ENCODE measurements around the gene SNORC. TPM values are rescaled to one million over a fixed set of nuclear protein-coding genes. Genes with fewer than 3 reads are reported as not detected.

Gene SNORC
- polyA plus RNA-seq, 1 donor from 2014 or later, result 0.68 TPM

DNA sequence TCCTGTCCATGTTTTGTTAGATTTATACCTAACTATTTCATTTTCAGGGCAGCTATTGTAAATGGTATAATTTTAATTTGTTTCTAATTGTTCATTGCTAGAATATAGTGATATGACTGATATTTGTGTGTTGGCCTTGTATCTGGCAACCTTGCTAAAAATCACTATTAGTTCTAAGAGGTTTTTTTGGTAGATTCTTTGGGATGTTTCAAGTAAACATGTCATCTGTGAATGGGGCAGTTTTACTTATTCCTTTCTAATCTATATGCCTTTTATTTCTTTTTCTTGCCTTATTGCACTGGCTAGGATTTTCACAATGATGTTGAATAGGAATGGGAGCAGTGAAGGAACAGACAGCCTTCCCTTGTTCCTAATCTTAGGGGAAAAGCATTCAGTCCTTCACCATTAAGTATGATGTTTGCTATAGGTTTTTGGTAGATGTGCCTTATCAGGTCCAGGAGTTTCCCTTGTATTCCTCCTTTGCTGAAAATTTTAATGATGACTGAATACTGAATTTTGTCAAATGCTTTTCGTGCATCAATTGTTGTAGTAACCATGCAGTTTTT is 41.7 kb downstream of the SNORC start:
- Histone ChIP-seq H4K20me1 (ENCODE audit: insufficient read depth) (no peaks in the 10 kb centered on the region), H3K4me2 (ENCODE audit: low read length) (no peak overlapping the region), H3K9me2 (ENCODE audit: insufficient read depth, low read length) (no peaks in the 10 kb centered on the region), H3K9ac (ENCODE audit: low read length) (no peak overlapping the region), H3K27me3 (ENCODE audit: insufficient read depth, low read depth, low read length) (peaks cover 8% of the 10 kb centered on the region), H3K27ac (ENCODE audit: low read length) (no peak overlapping the region), H3K9me3 (ENCODE audit: low read length) (peaks cover 11% of the 10 kb centered on the region), H3K79me2 (replicated peaks; ENCODE audit: insufficient read depth, low read length) (no peaks in the 10 kb centered on the region), H3K4me3 (ENCODE audit: low read length) (no peak overlapping the region), H3F3A (ENCODE audit: insufficient read depth, low read length, poor library complexity, severe bottlenecking) (no peaks in the 10 kb centered on the region), H3K36me3 (ENCODE audit: insufficient read depth, low read length) (no peaks in the 10 kb centered on the region), H2AFZ (ENCODE audit: low read depth, low read length) (no peak overlapping the region)
- no peak for TF ChIP-seq POLR2AphosphoS5 (IDR thresholded peaks at IDR 0.05)
- no peak for TF ChIP-seq RAD21 (conservative IDR thresholded peaks at IDR 0.05)

DNA sequence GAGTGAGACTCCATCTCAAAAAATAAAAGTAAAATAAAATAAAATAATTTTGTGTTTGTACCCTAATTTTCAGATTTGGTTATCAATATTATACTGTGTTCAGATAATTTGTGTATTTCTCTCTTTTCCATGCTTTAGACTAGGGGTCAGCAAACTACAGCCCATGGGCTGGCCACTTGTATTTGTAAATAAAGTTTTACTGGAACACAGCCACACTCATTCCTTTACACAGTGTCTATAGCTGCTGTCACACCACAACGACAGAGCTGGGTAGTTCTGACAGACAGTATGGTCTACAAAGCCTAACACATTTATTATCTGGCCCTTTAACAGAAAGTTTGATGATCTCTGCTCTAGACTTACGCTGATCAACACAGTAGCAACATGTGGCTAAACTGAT is 43.8 kb downstream of the SNORC start:
- Histone ChIP-seq H3K27me3 (ENCODE audit: insufficient read depth, low read depth, low read length) (peaks cover 8% of the 10 kb centered on the region), H3K27ac (ENCODE audit: low read length) (no peak overlapping the region), H3K36me3 (ENCODE audit: insufficient read depth, low read length) (no peaks in the 10 kb centered on the region), H3K9ac (ENCODE audit: low read length) (no peak overlapping the region), H3K4me2 (ENCODE audit: low read length) (no peak overlapping the region), H3K4me3 (ENCODE audit: low read length) (no peak overlapping the region), H4K20me1 (ENCODE audit: insufficient read depth) (no peaks in the 10 kb centered on the region), H3F3A (ENCODE audit: insufficient read depth, low read length, poor library complexity, severe bottlenecking) (no peaks in the 10 kb centered on the region), H2AFZ (ENCODE audit: low read depth, low read length) (no peak overlapping the region), H3K9me3 (ENCODE audit: low read length) (peaks cover 11% of the 10 kb centered on the region), H3K79me2 (replicated peaks; ENCODE audit: insufficient read depth, low read length) (no peaks in the 10 kb centered on the region), H3K9me2 (ENCODE audit: insufficient read depth, low read length) (no peaks in the 10 kb centered on the region)
- TF ChIP-seq CTCF (IDR thresholded peaks at IDR 0.05; ENCODE audit: poor library complexity, severe bottlenecking), result no peak
- no peak for TF ChIP-seq RAD21 (conservative IDR thresholded peaks at IDR 0.05)
- no peak for TF ChIP-seq TAF1 (IDR thresholded peaks at IDR 0.05; ENCODE audit: low read depth)
- TF ChIP-seq POLR2AphosphoS5 (IDR thresholded peaks at IDR 0.05), result no peak
- no peak for TF ChIP-seq EZH2 (IDR thresholded peaks at IDR 0.05; ENCODE audit: borderline replicate concordance, insufficient read depth, low read length, poor library complexity, severe bottlenecking)
- TF ChIP-seq EP300 (conservative IDR thresholded peaks at IDR 0.05; ENCODE audit: poor library complexity, severe bottlenecking), result no peak
- no peak for TF ChIP-seq SMC3 (conservative IDR thresholded peaks at IDR 0.05; ENCODE audit: poor library complexity)
- TF ChIP-seq REST (IDR thresholded peaks at IDR 0.05; ENCODE audit: borderline replicate concordance), result no peak
- TF ChIP-seq MXI1 (conservative IDR thresholded peaks at IDR 0.05; ENCODE audit: poor library complexity, severe bottlenecking), result no peak

Measured in neural cell (in vitro differentiated cells).